ENCODE measurements around the gene CIROP.

CIROP gene

DNA sequence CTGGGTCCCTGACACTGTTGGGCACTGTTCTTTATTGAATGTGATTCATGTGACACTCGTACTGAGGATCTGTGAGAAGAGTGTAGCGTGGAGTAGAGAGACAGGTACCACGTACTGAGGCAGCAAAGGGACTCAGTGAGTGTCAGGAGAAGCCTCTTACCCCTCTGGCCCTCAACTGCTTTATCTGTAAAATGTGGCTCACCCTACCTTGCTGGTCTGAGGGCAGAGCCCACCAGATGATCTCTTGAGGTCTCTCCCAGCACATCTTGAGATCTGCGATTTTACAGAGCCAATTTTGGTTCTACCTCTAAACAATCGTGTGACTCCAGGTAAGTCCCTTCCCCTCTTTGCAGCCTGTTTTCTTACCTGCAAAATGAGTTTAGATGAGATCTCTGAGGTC lies 11.1 kb upstream of the CIROP start:
- Histone ChIP-seq H3K36me3 (no peaks in the 10 kb centered on the region), H3K4me1 (peaks cover 0 to 7% (median under 1%) of the 10 kb centered on the region in 4 donors), H3K27me3 (peaks cover 0 to 34% of the 10 kb centered on the region in 2 donors), H3K9me3 (no peaks in the 10 kb centered on the region), H3K4me3 (no peak overlapping the region), H3K27ac (no peak overlapping the region)
- TF ChIP-seq, protein P1, sequence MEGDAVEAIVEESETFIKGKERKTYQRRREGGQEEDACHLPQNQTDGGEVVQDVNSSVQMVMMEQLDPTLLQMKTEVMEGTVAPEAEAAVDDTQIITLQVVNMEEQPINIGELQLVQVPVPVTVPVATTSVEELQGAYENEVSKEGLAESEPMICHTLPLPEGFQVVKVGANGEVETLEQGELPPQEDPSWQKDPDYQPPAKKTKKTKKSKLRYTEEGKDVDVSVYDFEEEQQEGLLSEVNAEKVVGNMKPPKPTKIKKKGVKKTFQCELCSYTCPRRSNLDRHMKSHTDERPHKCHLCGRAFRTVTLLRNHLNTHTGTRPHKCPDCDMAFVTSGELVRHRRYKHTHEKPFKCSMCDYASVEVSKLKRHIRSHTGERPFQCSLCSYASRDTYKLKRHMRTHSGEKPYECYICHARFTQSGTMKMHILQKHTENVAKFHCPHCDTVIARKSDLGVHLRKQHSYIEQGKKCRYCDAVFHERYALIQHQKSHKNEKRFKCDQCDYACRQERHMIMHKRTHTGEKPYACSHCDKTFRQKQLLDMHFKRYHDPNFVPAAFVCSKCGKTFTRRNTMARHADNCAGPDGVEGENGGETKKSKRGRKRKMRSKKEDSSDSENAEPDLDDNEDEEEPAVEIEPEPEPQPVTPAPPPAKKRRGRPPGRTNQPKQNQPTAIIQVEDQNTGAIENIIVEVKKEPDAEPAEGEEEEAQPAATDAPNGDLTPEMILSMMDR (IDR thresholded peaks at IDR 0.05) = no peak
- DNase-seq = no peak
- intact Hi-C loops (cut with DNase I; ENCODE audit: low total_unique reads) = no loop called here

DNA sequence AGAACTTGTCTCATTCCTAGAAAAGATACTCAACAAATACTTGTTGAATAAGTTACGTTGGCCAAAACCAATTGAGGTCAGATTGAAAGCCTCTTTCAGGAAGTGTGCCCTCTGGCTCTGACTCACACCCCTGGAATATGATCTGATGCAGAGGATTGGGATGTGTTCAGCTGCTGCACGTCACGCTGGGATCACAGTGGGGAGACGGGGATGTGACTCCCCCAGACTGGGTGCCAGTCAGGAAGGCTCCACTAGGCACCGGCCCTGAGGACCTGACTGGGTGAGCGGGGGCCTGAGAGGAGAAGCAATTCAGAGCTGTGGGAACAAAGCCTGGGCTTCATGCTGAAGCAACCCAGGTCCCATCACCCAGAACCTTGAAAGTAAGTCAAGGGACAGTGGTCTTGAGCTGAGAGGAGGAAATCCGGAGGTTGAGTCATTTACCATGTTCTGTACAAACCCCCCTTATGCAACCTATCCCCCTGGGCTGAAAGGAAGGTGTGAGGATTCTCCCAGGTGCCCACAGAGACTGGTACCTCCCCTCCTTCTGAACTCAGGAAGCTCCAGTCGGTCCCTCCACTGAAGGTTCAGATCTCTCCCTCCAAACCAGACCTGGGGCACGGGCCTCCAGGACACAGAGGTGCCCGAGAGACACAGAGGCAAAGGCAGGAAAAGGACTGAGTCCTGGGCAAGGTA lies 10.4 kb upstream of the CIROP start:
- no peaks in the 10 kb centered on the region for H3K9me3 ChIP-seq
- no peak overlapping the region for H3K27ac ChIP-seq
- H3K4me3 ChIP-seq = no peak overlapping the region
- H3K36me3 ChIP-seq = no peaks in the 10 kb centered on the region
- peaks cover 0 to 36% of the 10 kb centered on the region in 2 donors for H3K27me3 ChIP-seq
- DNase-seq = peak in 1 of 2 donors; percentile 64
- peaks cover 0 to 7% (median 0%) of the 10 kb centered on the region in 4 donors for H3K4me1 ChIP-seq
- TF ChIP-seq, protein P1 (IDR thresholded peaks at IDR 0.05) = no peak
- intact Hi-C loops (cut with DNase I; ENCODE audit: low total_unique reads) = no loop called here

DNA sequence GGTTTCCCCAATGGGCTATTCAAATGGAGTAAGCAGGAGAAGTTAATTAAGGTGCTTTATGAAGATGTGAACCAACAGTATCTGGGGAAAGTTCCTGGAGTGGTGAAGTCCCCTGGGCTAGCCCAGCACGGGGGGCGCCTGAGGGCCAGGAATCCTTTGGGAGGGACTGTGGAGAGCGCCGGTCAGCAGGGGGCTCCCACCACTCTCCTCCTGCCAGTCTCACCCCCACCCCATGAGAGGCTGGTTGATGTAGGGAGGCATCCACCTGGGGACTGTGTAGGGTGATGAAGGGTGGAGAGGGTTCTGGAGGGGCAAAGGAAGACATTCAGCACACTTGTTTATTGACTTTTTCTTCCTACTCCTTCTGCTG lies 9.9 kb upstream of the CIROP start:
- DNase-seq = peak in 1 of 2 donors; percentile 44
- H3K36me3 ChIP-seq = no peaks in the 10 kb centered on the region
- no peaks in the 10 kb centered on the region for H3K9me3 ChIP-seq
- H3K27me3 ChIP-seq = peaks cover 0 to 36% of the 10 kb centered on the region in 2 donors
- no peak overlapping the region for H3K27ac ChIP-seq
- H3K4me1 ChIP-seq = peaks cover 0 to 7% (median 0%) of the 10 kb centered on the region in 4 donors
- intact Hi-C loops (cut with DNase I; ENCODE audit: low total_unique reads) = no loop called here
- TF ChIP-seq, protein P1 (IDR thresholded peaks at IDR 0.05) = no peak
- no peak overlapping the region for H3K4me3 ChIP-seq

DNA sequence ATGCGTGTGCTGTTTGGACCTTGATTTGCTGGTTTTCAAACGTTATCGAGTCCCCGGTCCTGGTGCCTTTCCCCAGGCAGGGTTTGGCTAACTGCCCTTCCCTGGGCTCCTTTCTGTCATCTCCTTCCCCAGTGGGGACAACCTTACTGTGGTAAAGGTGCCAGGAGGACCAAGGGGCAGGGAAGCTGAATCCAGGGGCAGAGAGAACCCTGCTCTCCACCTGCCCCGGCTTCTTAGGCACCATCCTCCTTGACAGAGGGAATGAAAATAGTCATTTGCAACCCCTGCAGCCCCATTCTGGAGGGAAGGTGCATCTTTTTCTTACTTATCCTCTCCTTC lies 9.3 kb upstream of the CIROP start:
- H3K36me3 ChIP-seq = no peaks in the 10 kb centered on the region
- H3K27ac ChIP-seq = no peak overlapping the region
- no peak overlapping the region for H3K4me3 ChIP-seq
- TF ChIP-seq, protein P1 (IDR thresholded peaks at IDR 0.05) = no peak
- peak in 1 of 2 donors; percentile 46 for DNase-seq
- H3K4me1 ChIP-seq = peaks cover 0 to 7% (median 0%) of the 10 kb centered on the region in 4 donors
- H3K9me3 ChIP-seq = no peaks in the 10 kb centered on the region
- H3K27me3 ChIP-seq = peaks cover 0 to 36% of the 10 kb centered on the region in 2 donors
- intact Hi-C loops (cut with DNase I; ENCODE audit: low total_unique reads) = no loop called here

DNA sequence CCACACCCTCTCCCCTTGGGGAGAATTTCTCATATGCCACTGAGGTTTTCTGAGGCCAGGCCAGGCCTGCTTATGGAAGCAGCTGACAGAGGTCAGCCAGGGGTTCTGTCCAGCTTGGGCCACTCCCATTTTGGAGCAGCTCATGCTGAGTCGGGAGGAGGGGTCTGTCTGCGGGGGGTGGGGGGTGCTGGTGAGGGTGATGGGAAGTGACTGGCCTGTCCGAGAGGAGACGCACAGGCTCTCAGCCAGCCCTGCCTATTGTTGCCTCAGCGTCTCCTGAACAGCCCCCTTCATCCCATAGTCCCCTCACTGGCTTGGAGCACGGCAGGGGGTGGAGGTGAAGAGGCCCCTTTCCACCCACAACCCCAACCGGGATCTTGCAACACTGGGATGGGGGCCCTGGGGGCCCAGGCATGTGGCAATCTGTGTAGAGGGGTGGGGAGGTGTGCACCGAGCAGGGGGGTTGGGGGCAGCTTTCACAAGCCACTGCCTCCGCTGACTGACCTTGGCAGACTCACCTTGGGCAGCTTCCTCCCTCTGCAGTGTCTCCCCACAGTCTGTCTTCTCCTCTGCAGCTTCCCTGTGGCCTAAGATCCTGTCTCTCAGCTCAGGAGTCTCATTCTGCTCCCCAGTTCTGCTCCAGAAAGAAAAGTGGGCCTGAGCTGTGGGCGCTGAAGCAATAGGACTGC lies 8.8 kb upstream of the CIROP start:
- Histone ChIP-seq H3K27ac (no peak overlapping the region), H3K4me1 (peaks cover 0 to 7% (median 0%) of the 10 kb centered on the region in 4 donors), H3K27me3 (peaks cover 0 to 35% of the 10 kb centered on the region in 2 donors), H3K4me3 (no peak overlapping the region), H3K9me3 (no peaks in the 10 kb centered on the region), H3K36me3 (no peaks in the 10 kb centered on the region)
- DNase-seq = peak in 1 of 2 donors; percentile 48
- TF ChIP-seq, protein P1 (IDR thresholded peaks at IDR 0.05) = no peak
- intact Hi-C loops (cut with DNase I; ENCODE audit: low total_unique reads) = no loop called here

Data from tibial artery (tissue), 4 donors.